HG02588 (cell line): ENCODE results near the gene DPM2.

Experiments used
- ATAC-seq: cut with Tn5 transposase; IDR thresholded peaks from one replicate; pipeline ENCODE4 v1.9.1; 2021; ENCODE audit warnings: mild to moderate bottlenecking, moderate library complexity; ENCODE audit not compliant: unreplicated experiment

Gene DPM2

GRCh38 chr9:127940593-127940992 is 2.9 kb upstream of the DPM2 start:
- no peak for ATAC-seq

GRCh38 chr9:127938298-127938690 is 640 bp upstream of the DPM2 start:
- ATAC-seq: no peak

- ATAC-seq: no peak
Observed at GRCh38 chr9:127937056-127937387, 632 bp downstream of the DPM2 start.

GRCh38 chr9:127936347-127936852 is 1.3 kb downstream of the DPM2 start:
- no peak for ATAC-seq

- ATAC-seq: no peak
Observed at GRCh38 chr9:127935765-127936221, 1.9 kb downstream of the DPM2 start.

- ATAC-seq: no peak
Observed at GRCh38 chr9:127934986-127935385, 2.7 kb downstream of the DPM2 start.

GRCh38 chr9:127934248-127934647 is 3.4 kb downstream of the DPM2 start:
- ATAC-seq: no peak

- peak; percentile 29 for ATAC-seq
Observed at GRCh38 chr9:127931092-127931881, 6.4 kb downstream of the DPM2 start.

- peak; percentile 67 for ATAC-seq
Observed at GRCh38 chr9:127930231-127931091, 7.2 kb downstream of the DPM2 start, which contains the start of gene PIP5KL1. Gene PIP5KL1, minus strand, starts transcription at chr9:127930777. Its CDS starts 25 bp downstream, at chr9:127930752.

GRCh38 chr9:127929625-127929979 is 8.1 kb downstream of the DPM2 start:
- no peak for ATAC-seq

GRCh38 chr9:127928676-127929624 is 8.7 kb downstream of the DPM2 start:
- ATAC-seq: no peak

- no peak for ATAC-seq
Observed at GRCh38 chr9:127927988-127928675, 9.5 kb downstream of the DPM2 start.

- no peak for ATAC-seq
Observed at GRCh38 chr9:127927201-127927987, 10.3 kb downstream of the DPM2 start.

GRCh38 chr9:127926906-127927200 is 10.8 kb downstream of the DPM2 start:
- no peak for ATAC-seq

GRCh38 chr9:127925959-127926905 is 11.4 kb downstream of the DPM2 start:
- ATAC-seq: no peak

GRCh38 chr9:127924736-127925444 is 12.8 kb downstream of the DPM2 start:
- ATAC-seq: no peak

GRCh38 chr9:127923771-127924170 is 13.9 kb downstream of the DPM2 start:
- ATAC-seq: no peak

- no peak for ATAC-seq
Observed at GRCh38 chr9:127923046-127923445, 14.6 kb downstream of the DPM2 start.
